K562 (cell line): ENCODE measurements around the gene DISC1. TPM values are rescaled to one million over a fixed set of nuclear protein-coding genes. Genes with fewer than 3 reads are reported as not detected.

Experiments used
- ATAC-seq: fragments of 200-7000 bp; cut with Tn5 transposase; 3 replicates; pipeline ENCODE4 v1.9.1; 2020; ENCODE audit warnings: moderate library complexity
- BruUV-seq: library from RNA; stranded (reverse); fragments of 400-500 nt; replicated peaks from 2 replicates; lab custom pipeline; 2021; lab: Mats Ljungman, UMichigan
- CTCF ChIA-PET: fragments of 300-600 bp; formaldehyde crosslinking; extraction: SDS; loops from one replicate; lab custom pipeline; 2021; ENCODE audit warnings: low intra/inter-chr PET ratio; lab: Yijun Ruan, JAX
- POLR2A ChIA-PET: fragments of 300-600, 350-650 bp; sonication (Branson Sonifier 250); formaldehyde crosslinking; extraction: SDS; loops from one replicate; lab custom pipeline; 2021; ENCODE audit warnings: antibody characterized with exemption, inconsistent platforms; lab: Yijun Ruan, JAX
- DNase-seq, 4 experiments: peaks; one replicate each; pipeline versions ENCODE4 v3.0.0 to v3.0.0-alpha.2; 2011 to 2018; ENCODE audit warnings: low spot score in 3 of 4, mixed read lengths in 3 of 4; ENCODE audit errors: extremely low read depth in 1 of 4
- FAIRE-seq: peaks from 2 replicates; lab custom pipeline; 2011; peaks lifted over from hg19 to GRCh38; lab: Jason Lieb, UNC
- H2AFZ ChIP-seq: 2 replicates; pipeline ENCODE4 v1.6.0; 2011; ENCODE audit warnings: low read depth, low read length, control low read depth, inconsistent platforms
- H3K27ac ChIP-seq: fragments of 200-600 bp; 3 replicates; pipeline ENCODE4 v1.8.0; 2011; ENCODE audit warnings: low read depth, mild to moderate bottlenecking, control low read depth, inconsistent platforms, low read length, moderate library complexity, mixed read lengths; ENCODE audit errors: extremely low read depth
- H3K27me3 ChIP-seq, 2 experiments: fragments of 300-600 bp in 1 of 2; 2 replicates in 1 of 2; 3 replicates in 1 of 2; pipeline versions ENCODE4 v1.6.0 to v1.8.0; 2011; ENCODE audit warnings: inconsistent platforms in 2 of 2, low read length in 2 of 2, mild to moderate bottlenecking in 1 of 2, mixed read lengths in 1 of 2, moderate library complexity in 1 of 2; ENCODE audit not compliant: control insufficient read depth in 2 of 2, insufficient read depth in 2 of 2
- H3K36me3 ChIP-seq: fragments of 300-600 bp; 3 replicates; pipeline ENCODE4 v1.8.0; 2011; ENCODE audit warnings: mild to moderate bottlenecking, low read length, inconsistent platforms; ENCODE audit not compliant: control insufficient read depth, insufficient read depth
- H3K4me1 ChIP-seq, 2 experiments: fragments of 200-600 bp in 1 of 2; replicated peaks in 1 of 2; 2 replicates in 1 of 2; 3 replicates in 1 of 2; pipeline versions ENCODE4 v1.5.1 to v1.8.0; 2011; ENCODE audit warnings: inconsistent platforms in 2 of 2, low read length in 2 of 2, mild to moderate bottlenecking in 1 of 2, mixed read lengths in 1 of 2, moderate library complexity in 1 of 2; ENCODE audit not compliant: control insufficient read depth in 2 of 2, insufficient read depth in 2 of 2
- H3K4me2 ChIP-seq: 2 replicates; pipeline ENCODE4 v1.6.1; 2011; ENCODE audit warnings: low read length, control low read depth, inconsistent platforms, mixed read lengths; ENCODE audit not compliant: insufficient read depth
- H3K4me3 ChIP-seq: fragments of 200-600 bp; sonication (generic), shearing (Covaris generic); 2 replicates; pipeline ENCODE4 v1.5.1; 2016; ENCODE audit warnings: control low read depth, inconsistent platforms
- H3K79me2 ChIP-seq: fragments of 200-600 bp; 3 replicates; pipeline ENCODE4 v1.8.0; 2011; ENCODE audit warnings: low read length, inconsistent platforms; ENCODE audit not compliant: control insufficient read depth, insufficient read depth
- H3K9ac ChIP-seq, 2 experiments: 2 replicates each; pipeline versions ENCODE4 v1.6.0 to v1.6.1; 2011; ENCODE audit warnings: low read depth in 2 of 2, low read length in 2 of 2, control low read depth in 1 of 2, inconsistent platforms in 1 of 2, mild to moderate bottlenecking in 1 of 2, mixed read lengths in 1 of 2; ENCODE audit not compliant: insufficient read depth in 1 of 2
- H3K9me1 ChIP-seq: one replicate; pipeline ENCODE4 v1.6.0; 2011; ENCODE audit warnings: inconsistent platforms, mild to moderate bottlenecking, low read length, moderate library complexity; ENCODE audit not compliant: control insufficient read depth, insufficient read depth
- H3K9me3 ChIP-seq: replicated peaks from 2 replicates; pipeline ENCODE4 v1.5.1; 2011; ENCODE audit warnings: low read depth, low read length, inconsistent platforms; ENCODE audit not compliant: control insufficient read depth, insufficient read depth
- H4K20me1 ChIP-seq: replicated peaks from 2 replicates; pipeline ENCODE4 v1.6.1; 2011; ENCODE audit warnings: low read length, inconsistent platforms, mixed read lengths; ENCODE audit not compliant: control insufficient read depth, insufficient read depth
- CCAR2 ChIP-seq: fragments of 200-400 bp; formaldehyde crosslinking; IDR thresholded peaks from 2 replicates; pipeline ENCODE4 v1.6.1; 2017; ENCODE audit warnings: mild to moderate bottlenecking, low read depth, low read length
- ELF4 ChIP-seq: fragments of 450-650 bp; formaldehyde crosslinking; IDR thresholded peaks from 2 replicates; pipeline ENCODE4 v1.4.0; 2022; ENCODE audit warnings: missing genetic modification characterization
- GABPB1 ChIP-seq: sonication (generic); formaldehyde crosslinking; IDR thresholded peaks from 2 replicates; pipeline ENCODE4 v1.8.0; 2022; ENCODE audit warnings: mild to moderate bottlenecking, missing genetic modification reagents
- HDAC3 ChIP-seq: fragments of 450-650 bp; IDR thresholded peaks from 2 replicates; pipeline ENCODE4 v1.6.1; 2018; ENCODE audit warnings: borderline replicate concordance, mild to moderate bottlenecking, moderate library complexity; ENCODE audit not compliant: partially characterized antibody
- HEY1 ChIP-seq: fragments of 250-450 bp; sonication (Bioruptor Pico); IDR thresholded peaks from 2 replicates; pipeline ENCODE4 v1.5.0; 2020; ENCODE audit warnings: mild to moderate bottlenecking, moderate library complexity, borderline replicate concordance
- JUN ChIP-seq, 2 experiments: sonication (generic) in 1 of 2; formaldehyde crosslinking in 1 of 2; IDR thresholded peaks; 2 replicates each; pipeline versions ENCODE4 v1.6.1 to v1.8.0; 2012 to 2022; ENCODE audit warnings: borderline replicate concordance in 2 of 2, mild to moderate bottlenecking in 2 of 2, improper control_type of control experiment in 1 of 2, low read depth in 1 of 2, low read length in 1 of 2, missing genetic modification reagents in 1 of 2
- LCOR ChIP-seq: sonication (generic); formaldehyde crosslinking; IDR thresholded peaks from 2 replicates; pipeline ENCODE4 v1.8.0; 2022; ENCODE audit warnings: mild to moderate bottlenecking, missing genetic modification reagents
- NELFE ChIP-seq: IDR thresholded peaks from 2 replicates; pipeline ENCODE4 v1.6.1; 2011; ENCODE audit warnings: mild to moderate bottlenecking; ENCODE audit not compliant: insufficient read depth, insufficient read length
- USF2 ChIP-seq: sonication (generic); formaldehyde crosslinking; IDR thresholded peaks from 2 replicates; pipeline ENCODE4 v1.5.0; 2020; ENCODE audit warnings: missing genetic modification reagents
- ZBTB2 ChIP-seq: fragments of 450-650 bp; IDR thresholded peaks from 2 replicates; pipeline ENCODE4 v1.6.1; 2016; ENCODE audit warnings: antibody characterized with exemption
- ZNF133 ChIP-seq: fragments of 250-450 bp; sonication (Bioruptor Pico); IDR thresholded peaks from 2 replicates; pipeline ENCODE4 v1.4.0; 2020; ENCODE audit warnings: mild to moderate bottlenecking
- ZNF282 ChIP-seq: sonication (generic); formaldehyde crosslinking; IDR thresholded peaks from 2 replicates; pipeline ENCODE4 v1.8.1; 2023; ENCODE audit warnings: missing genetic modification reagents
- ZNF584 ChIP-seq: fragments of 200-800 bp; sonication (Bioruptor generic); IDR thresholded peaks from 2 replicates; pipeline ENCODE4 v1.6.1; 2016; ENCODE audit warnings: low read depth, mild to moderate bottlenecking, missing genetic modification characterization, missing compliant biosample characterization
- ZNF830 ChIP-seq: fragments of 250-450 bp; sonication (Bioruptor Pico); IDR thresholded peaks from 2 replicates; pipeline ENCODE4 v1.5.0; 2021; ENCODE audit warnings: mild to moderate bottlenecking
- WGBS: fragments of 100-300 bp; shearing (Covaris generic); methylation state at CpG from one replicate; pipeline ENCODE4 v1.1.6; 2016; ENCODE audit warnings: low coverage, mixed read lengths; ENCODE audit not compliant: insufficient coverage; ENCODE audit errors: missing lambda C conversion rate; 5-methylcytosine and 5-hydroxymethylcytosine counted together
- in situ Hi-C: fragments of 300-500 bp; cut with MboI; formaldehyde crosslinking; loops from 4 replicates; pipeline ENCODE4 v1.15.0; 2018; ENCODE audit warnings: inconsistent platforms, mixed read lengths
- intact Hi-C: fragments of 100-400 bp; cut with micrococcal nuclease; formaldehyde crosslinking; loops from 2 replicates; pipeline ENCODE4 v1.14.2; 2022
- polyA plus RNA-seq, 8 experiments: library from polyadenylated mRNA; depleted of rRNA in 4 of 8; stranded (reverse) in 5 of 8; unstranded in 3 of 8; fragments of >200 nt; fragmentation: Nextera tagmentation in 2 of 8; fragmentation: Illumina TruSeq in 1 of 8; extraction: Ambion mirVana in 2 of 8; extraction: Trizol in 1 of 8; gene quantifications; 2 replicates each; pipeline versions ENCODE4 v1.2.1 to v1.2.3, GENCODE V29; 2011 to 2014; ENCODE audit warnings: inconsistent platforms in 1 of 8, missing spikeins in 1 of 8
- total RNA-seq, 7 experiments: library from RNA; depleted of rRNA in 6 of 7; stranded (reverse); fragments of >200 nt in 6 of 7; fragmentation: Illumina TruSeq in 2 of 7; extraction: Trizol in 2 of 7; gene quantifications; 2 replicates each; pipeline versions ENCODE4 v1.2.1 to v1.2.3, GENCODE V29; 2011 to 2021; ENCODE audit warnings: low replicate concordance in 1 of 7

The DISC1 gene
- total and polyA plus RNA-seq, 9 of the 15 experiments (the other 6 are each of a cell fraction or from before 2014, with no cell fraction given) = 0.01 to 0.11 (median 0.08) TPM; not detected in 1

- Histone ChIP-seq H3K27me3 (peaks cover 3 to 10% of the 10 kb centered on the region in 2 experiments; a peak in 2 of 5 replicates), H2AFZ (no peak overlapping the region), H3K9me1 (no peaks in the 10 kb centered on the region), H3K27ac (no peak overlapping the region), H3K9me3 (no peaks in the 10 kb centered on the region), H3K36me3 (no peaks in the 10 kb centered on the region), H4K20me1 (no peaks in the 10 kb centered on the region)
- intact Hi-C loops = loop anchor here (5.0 to 10.0 kb wide), 4 partner anchors 180 to 805 kb away; partner anchors contain the start of gene EGLN1
- TF ChIP-seq HDAC3 (no peak), LCOR (CRISPR knock-in tag) (no peak), NELFE (no peak), CCAR2 (no peak), USF2 (no peak), HEY1 (CRISPR knock-in tag) (no peak), ZBTB2 (no peak), ELF4 (CRISPR knock-in tag) (no peak), ZNF830 (no peak), ZNF584 (no peak), JUN (IDR thresholded peaks at IDR 0.05; ENCODE audit: borderline replicate concordance, low read depth, low read length) (no peak), JUN (CRISPR knock-in tag; IDR thresholded peaks at IDR 0.05; ENCODE audit: borderline replicate concordance) (no peak), ZNF282 (CRISPR knock-in tag) (no peak), GABPB1 (CRISPR knock-in tag) (no peak), ZNF133 (CRISPR knock-in tag) (no peak)
- TF ChIP-seq, all 486 proteins: peak for 0
- H3K4me1 ChIP-seq = peaks cover 0 to 5% of the 10 kb centered on the region in 2 experiments; a peak in 2 of 5 replicates
- no peak for DNase-seq
- no peak overlapping the region for H3K4me2 ChIP-seq
- BruUV-seq = no TSS peak
- H3K79me2 ChIP-seq = no peaks in the 10 kb centered on the region
- no peak overlapping the region for H3K4me3 ChIP-seq
- WGBS = 32% methylated on average over 5 of the region's 5 CpGs
- no peak for ATAC-seq
- in situ Hi-C loops = loop anchor here (5.0 to 10.0 kb wide), 2 partner anchors 240 to 797 kb away; no protein-coding TSS in a partner anchor
- peak; percentile 55 for FAIRE-seq
- no peak overlapping the region for H3K9ac ChIP-seq
- CTCF ChIA-PET = interaction anchor here (1.7 to 3.0 kb wide), 2 partner anchors 244 to 248 kb away, joined by 3 to 34 read pairs; no protein-coding TSS in a partner anchor
- POLR2A ChIA-PET = interaction anchor here (0.7 to 1.8 kb wide), 3 partner anchors 10 to 11 kb away, joined by 3 to 5 read pairs (median 5); no protein-coding TSS in a partner anchor
Measured at GRCh38 chr1:231601824-231602672, 24.5 kb upstream of the DISC1 start.
